K562 (cell line): Measurements from ENCODE around the gene HSD11B1.

Source experiments
- ATF7 ChIP-seq: fragments of 450-650 bp; IDR thresholded peaks from 2 replicates; pipeline ENCODE4 v1.7.1; 2014; ENCODE audit warnings: mild to moderate bottlenecking, moderate library complexity
- CBFB ChIP-seq: sonication (generic); formaldehyde crosslinking; IDR thresholded peaks from 2 replicates; pipeline ENCODE4 v1.4.0; 2020; ENCODE audit warnings: mild to moderate bottlenecking, missing genetic modification reagents
- ELF1 ChIP-seq: fragments of 200-800 bp; sonication (Bioruptor generic); IDR thresholded peaks from 2 replicates; pipeline ENCODE4 v1.6.1; 2016; ENCODE audit warnings: missing genetic modification characterization, missing compliant biosample characterization
- FOXP1 ChIP-seq: sonication (generic); formaldehyde crosslinking; IDR thresholded peaks from 2 replicates; pipeline ENCODE4 v1.8.0; 2022; ENCODE audit warnings: mild to moderate bottlenecking, missing genetic modification reagents
- POLR2AphosphoS5 ChIP-seq: IDR thresholded peaks from 2 replicates; pipeline ENCODE4 v1.6.1; 2011; ENCODE audit warnings: mild to moderate bottlenecking, low read depth, low read length, moderate library complexity; ENCODE audit not compliant: control insufficient read depth, insufficient read depth
- POLR3A ChIP-seq: IDR thresholded peaks from 2 replicates; pipeline ENCODE4 v1.6.1; 2011; ENCODE audit warnings: borderline replicate concordance, mild to moderate bottlenecking, moderate library complexity; ENCODE audit not compliant: insufficient read length, insufficient read depth; ENCODE audit errors: extremely low read depth
- PRMT5 ChIP-seq: sonication (generic); formaldehyde crosslinking; IDR thresholded peaks from 2 replicates; pipeline ENCODE4 v1.5.0; 2020; ENCODE audit warnings: missing genetic modification reagents
- RFX5 ChIP-seq: IDR thresholded peaks from 2 replicates; pipeline ENCODE4 v1.6.1; 2011; ENCODE audit warnings: low read depth, mild to moderate bottlenecking, improper control_type of control experiment, low read length
- SMARCE1 ChIP-seq: fragments of 450-650 bp; IDR thresholded peaks from 2 replicates; pipeline ENCODE4 v1.7.1; 2016; ENCODE audit warnings: mild to moderate bottlenecking
- STAG1 ChIP-seq: sonication (generic); formaldehyde crosslinking; IDR thresholded peaks from 2 replicates; pipeline ENCODE4 v1.5.0; 2020; ENCODE audit warnings: missing genetic modification reagents, borderline replicate concordance
- ZFX ChIP-seq: sonication (generic); formaldehyde crosslinking; IDR thresholded peaks from 2 replicates; pipeline ENCODE4 v1.8.0; 2022; ENCODE audit warnings: mild to moderate bottlenecking, missing genetic modification reagents, moderate library complexity
- ZNF764 ChIP-seq: fragments of 250-450 bp; sonication (Bioruptor Pico); IDR thresholded peaks from 2 replicates; pipeline ENCODE4 v1.4.0; 2020; ENCODE audit warnings: low read depth, mild to moderate bottlenecking, moderate library complexity
- TF ChIP-seq, protein P1 (sequence below), 3 experiments: IDR thresholded peaks in 2 of 3; conservative IDR thresholded peaks in 1 of 3; 2 replicates each; pipeline ENCODE4 v1.5.1; 2011 to 2012; ENCODE audit warnings: low read length in 3 of 3, mild to moderate bottlenecking in 3 of 3, control low read depth in 2 of 3, improper control_type of control experiment in 1 of 3, inconsistent platforms in 1 of 3, low read depth in 1 of 3, mixed read lengths in 1 of 3, moderate library complexity in 1 of 3; ENCODE audit not compliant: insufficient read depth in 2 of 3
- TF ChIP-seq, protein P2 (sequence below), 2 experiments: IDR thresholded peaks; 2 replicates each; pipeline ENCODE4 v1.6.1; 2011; ENCODE audit warnings: borderline replicate concordance in 1 of 2, control low read depth in 1 of 2, low read depth in 1 of 2, low read length in 1 of 2, mild to moderate bottlenecking in 1 of 2, mixed read lengths in 1 of 2, moderate library complexity in 1 of 2; ENCODE audit not compliant: insufficient read depth in 1 of 2, insufficient read length in 1 of 2, poor library complexity in 1 of 2, severe bottlenecking in 1 of 2; ENCODE audit errors: extremely low read depth in 1 of 2

DNA sequence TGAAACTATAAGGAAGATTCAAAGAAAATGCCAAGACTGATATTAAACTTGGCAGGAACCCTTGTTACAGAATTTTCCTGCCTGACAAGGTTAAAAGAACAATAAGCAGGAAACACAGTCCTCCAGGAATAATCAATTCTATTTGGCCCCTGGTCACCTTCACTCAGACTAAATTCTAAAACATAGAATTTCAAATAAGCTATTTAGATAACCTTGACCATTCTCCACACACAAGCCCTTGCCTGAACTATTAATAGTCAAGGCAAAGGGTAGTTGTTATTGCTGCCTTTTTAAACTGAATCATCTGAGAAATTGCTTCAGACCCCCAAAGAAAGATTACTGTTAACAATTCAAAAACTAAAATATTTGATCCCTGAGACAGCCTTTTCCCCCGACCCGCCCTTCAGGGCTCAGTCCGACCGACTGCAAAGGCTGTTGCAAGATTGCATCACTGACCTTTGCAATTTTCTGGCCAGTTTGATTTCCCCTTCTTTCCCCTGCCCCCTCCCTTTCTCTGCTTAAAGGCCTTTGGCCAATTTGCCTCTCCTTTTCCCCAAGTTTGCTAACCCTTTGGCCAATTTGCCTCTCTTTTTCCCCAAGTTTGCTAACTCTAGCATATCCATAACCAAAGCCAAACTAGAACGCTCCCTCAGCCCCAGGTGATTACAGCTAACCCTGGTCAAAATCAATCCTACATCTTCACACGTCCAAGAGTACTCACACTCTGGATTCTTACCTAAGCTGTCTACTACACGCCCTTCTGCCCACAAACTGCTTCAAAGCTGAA lies 30.8 kb upstream of the HSD11B1 start:
- TF ChIP-seq STAG1 (CRISPR knock-in tag) (no peak), FOXP1 (CRISPR knock-in tag) (no peak), POLR3A (no peak), ELF1 (tag) (0 out of 2 replicates have a peak, but pooled peaks have one; percentile 15), PRMT5 (CRISPR knock-in tag) (no peak), POLR2AphosphoS5 (no peak), CBFB (CRISPR knock-in tag) (no peak), RFX5 (no peak), ZNF764 (CRISPR knock-in tag) (no peak), ZFX (CRISPR knock-in tag) (no peak), ATF7 (peak; percentile 91), SMARCE1 (peak; percentile 20; the same call in 1 of the 2 replicates)
- TF ChIP-seq, protein P1, sequence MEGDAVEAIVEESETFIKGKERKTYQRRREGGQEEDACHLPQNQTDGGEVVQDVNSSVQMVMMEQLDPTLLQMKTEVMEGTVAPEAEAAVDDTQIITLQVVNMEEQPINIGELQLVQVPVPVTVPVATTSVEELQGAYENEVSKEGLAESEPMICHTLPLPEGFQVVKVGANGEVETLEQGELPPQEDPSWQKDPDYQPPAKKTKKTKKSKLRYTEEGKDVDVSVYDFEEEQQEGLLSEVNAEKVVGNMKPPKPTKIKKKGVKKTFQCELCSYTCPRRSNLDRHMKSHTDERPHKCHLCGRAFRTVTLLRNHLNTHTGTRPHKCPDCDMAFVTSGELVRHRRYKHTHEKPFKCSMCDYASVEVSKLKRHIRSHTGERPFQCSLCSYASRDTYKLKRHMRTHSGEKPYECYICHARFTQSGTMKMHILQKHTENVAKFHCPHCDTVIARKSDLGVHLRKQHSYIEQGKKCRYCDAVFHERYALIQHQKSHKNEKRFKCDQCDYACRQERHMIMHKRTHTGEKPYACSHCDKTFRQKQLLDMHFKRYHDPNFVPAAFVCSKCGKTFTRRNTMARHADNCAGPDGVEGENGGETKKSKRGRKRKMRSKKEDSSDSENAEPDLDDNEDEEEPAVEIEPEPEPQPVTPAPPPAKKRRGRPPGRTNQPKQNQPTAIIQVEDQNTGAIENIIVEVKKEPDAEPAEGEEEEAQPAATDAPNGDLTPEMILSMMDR (IDR thresholded peaks at IDR 0.05 in 2 of 3, conservative IDR thresholded peaks at IDR 0.05 in 1 of 3; ENCODE audit: insufficient read depth in 2 of 3, low read depth in 1 of 3, low read length in 3 of 3): no peak
- TF ChIP-seq, protein P2, sequence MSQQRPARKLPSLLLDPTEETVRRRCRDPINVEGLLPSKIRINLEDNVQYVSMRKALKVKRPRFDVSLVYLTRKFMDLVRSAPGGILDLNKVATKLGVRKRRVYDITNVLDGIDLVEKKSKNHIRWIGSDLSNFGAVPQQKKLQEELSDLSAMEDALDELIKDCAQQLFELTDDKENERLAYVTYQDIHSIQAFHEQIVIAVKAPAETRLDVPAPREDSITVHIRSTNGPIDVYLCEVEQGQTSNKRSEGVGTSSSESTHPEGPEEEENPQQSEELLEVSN (IDR thresholded peaks at IDR 0.05; ENCODE audit: borderline replicate concordance in 1 of 2, extremely low read depth in 1 of 2, insufficient read depth in 1 of 2, insufficient read length in 1 of 2, low read depth in 1 of 2, low read length in 1 of 2, poor library complexity in 1 of 2, severe bottlenecking in 1 of 2): no peak
